ENCODE data around the gene GGTA1.

GGTA1 gene

GRCh38 chr9:121454972-121455371 lies 44.7 kb downstream of the GGTA1 start:
- H3K36me3 ChIP-seq (ENCODE audit: control insufficient read depth in 1 of 2, insufficient read depth in 2 of 2, low read depth in 1 of 2, low read length in 2 of 2): no peaks in the 10 kb centered on the region
- H3K4me3 ChIP-seq (ENCODE audit: insufficient read depth in 1 of 2, low read depth in 1 of 2, low read length in 2 of 2): no peak overlapping the region
- H3K4me2 ChIP-seq (ENCODE audit: low read length, poor library complexity, severe bottlenecking): no peak overlapping the region
- no peak overlapping the region for H3K23ac ChIP-seq (ENCODE audit: low read length in 2 of 2)
- H2BK5ac ChIP-seq (ENCODE audit: low read depth, low read length, poor library complexity, severe bottlenecking): no peak overlapping the region
- H4K91ac ChIP-seq (ENCODE audit: low read length): no peak overlapping the region
- no peak overlapping the region for H2BK120ac ChIP-seq (ENCODE audit: low read depth, low read length)
- H4K8ac ChIP-seq (ENCODE audit: low read length): no peak overlapping the region
- no peak overlapping the region for H3K27ac ChIP-seq (ENCODE audit: low read length, poor library complexity, severe bottlenecking)
- H3K79me1 ChIP-seq (replicated peaks; ENCODE audit: low read length, poor library complexity, severe bottlenecking): no peaks in the 10 kb centered on the region
- 90% methylated on average over 1 of the region's 3 CpGs for WGBS
- no peak overlapping the region for H3K9ac ChIP-seq (ENCODE audit: low read length)
- no peak overlapping the region for H3K14ac ChIP-seq (ENCODE audit: low read length in 2 of 2)
- no peak overlapping the region for H2BK15ac ChIP-seq (ENCODE audit: low read depth, poor library complexity, severe bottlenecking)
- H3K18ac ChIP-seq (ENCODE audit: low read depth in 1 of 2, low read length in 2 of 2): no peak overlapping the region
- H2BK12ac ChIP-seq (ENCODE audit: low read length in 2 of 2): no peak overlapping the region
- no peak overlapping the region for H2AFZ ChIP-seq (ENCODE audit: low read depth, low read length)
- H3K27me3 ChIP-seq (ENCODE audit: control insufficient read depth in 1 of 2, insufficient read depth in 1 of 2, low read length in 2 of 2): peaks cover 58 to 83% of the 10 kb centered on the region in 2 experiments
- no peaks in the 10 kb centered on the region for H3K4me1 ChIP-seq (ENCODE audit: control insufficient read depth, insufficient read depth, low read depth, low read length)
- H3K4ac ChIP-seq (ENCODE audit: low read depth in 1 of 2, low read length in 2 of 2): no peak overlapping the region
- no peak overlapping the region for H2AK5ac ChIP-seq (ENCODE audit: low read length, severe bottlenecking)
- DNase-seq: no peak
- no peaks in the 10 kb centered on the region for H3K9me3 ChIP-seq (ENCODE audit: control insufficient read depth, low read length)

DNA sequence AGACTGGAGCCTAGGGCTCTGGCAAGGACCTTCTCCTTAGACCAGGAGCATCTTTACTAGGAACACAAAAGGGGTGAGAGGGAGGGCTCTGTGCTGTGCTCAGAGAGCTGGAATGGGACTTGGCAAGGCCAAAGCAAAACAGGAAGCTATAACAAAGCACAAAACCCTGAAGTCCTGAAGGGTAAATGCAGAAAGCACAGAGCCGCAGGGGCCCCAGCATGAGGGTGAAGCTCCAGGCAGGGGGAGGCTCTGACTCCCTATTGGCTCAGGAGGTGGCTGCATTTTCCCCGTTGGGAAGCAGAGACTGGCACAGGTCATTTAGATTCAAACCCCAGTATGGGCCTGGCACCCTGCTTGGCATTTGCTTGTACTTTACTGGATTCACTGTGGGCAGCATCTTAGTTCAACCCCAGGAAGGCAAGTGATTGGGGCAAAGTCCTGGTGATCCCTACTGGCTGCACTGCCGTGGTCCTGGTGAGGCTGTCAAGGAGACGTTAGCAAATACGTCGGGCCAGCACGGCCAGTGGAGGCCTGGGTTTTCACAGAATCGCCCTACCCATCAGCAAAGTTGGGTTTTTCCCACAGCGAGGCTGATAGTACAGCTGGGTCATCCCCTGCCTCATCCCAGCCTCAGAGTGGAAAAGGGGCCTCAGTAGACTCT lies 46.3 kb downstream of the GGTA1 start:
- Histone ChIP-seq H2BK5ac (ENCODE audit: low read depth, low read length, poor library complexity, severe bottlenecking) (no peak overlapping the region), H3K9me3 (ENCODE audit: control insufficient read depth, low read length) (no peaks in the 10 kb centered on the region), H3K23ac (ENCODE audit: low read length in 2 of 2) (no peak overlapping the region), H3K27me3 (ENCODE audit: control insufficient read depth in 1 of 2, insufficient read depth in 1 of 2, low read length in 2 of 2) (peaks cover 44 to 83% of the 10 kb centered on the region in 2 experiments), H2BK120ac (ENCODE audit: low read depth, low read length) (no peak overlapping the region), H3K4ac (ENCODE audit: low read depth in 1 of 2, low read length in 2 of 2) (no peak overlapping the region), H2AFZ (ENCODE audit: low read depth, low read length) (no peak overlapping the region), H3K4me1 (ENCODE audit: control insufficient read depth, insufficient read depth, low read depth, low read length) (no peaks in the 10 kb centered on the region), H3K27ac (ENCODE audit: low read length, poor library complexity, severe bottlenecking) (no peak overlapping the region), H3K4me2 (ENCODE audit: low read length, poor library complexity, severe bottlenecking) (no peak overlapping the region), H3K4me3 (ENCODE audit: insufficient read depth in 1 of 2, low read depth in 1 of 2, low read length in 2 of 2) (no peak overlapping the region), H3K36me3 (ENCODE audit: control insufficient read depth in 1 of 2, insufficient read depth in 2 of 2, low read depth in 1 of 2, low read length in 2 of 2) (no peaks in the 10 kb centered on the region), H3K9ac (ENCODE audit: low read length) (no peak overlapping the region), H4K8ac (ENCODE audit: low read length) (no peak overlapping the region), H3K18ac (ENCODE audit: low read depth in 1 of 2, low read length in 2 of 2) (no peak overlapping the region), H2BK15ac (ENCODE audit: low read depth, poor library complexity, severe bottlenecking) (no peak overlapping the region), H2BK12ac (ENCODE audit: low read length in 2 of 2) (no peak overlapping the region), H4K91ac (ENCODE audit: low read length) (no peak overlapping the region), H3K14ac (ENCODE audit: low read length in 2 of 2) (no peak overlapping the region), H2AK5ac (ENCODE audit: low read length, severe bottlenecking) (no peak overlapping the region), H3K79me1 (replicated peaks; ENCODE audit: low read length, poor library complexity, severe bottlenecking) (no peaks in the 10 kb centered on the region)
- 76% methylated on average over 9 of the region's 9 CpGs for WGBS
- DNase-seq: no peak

DNA sequence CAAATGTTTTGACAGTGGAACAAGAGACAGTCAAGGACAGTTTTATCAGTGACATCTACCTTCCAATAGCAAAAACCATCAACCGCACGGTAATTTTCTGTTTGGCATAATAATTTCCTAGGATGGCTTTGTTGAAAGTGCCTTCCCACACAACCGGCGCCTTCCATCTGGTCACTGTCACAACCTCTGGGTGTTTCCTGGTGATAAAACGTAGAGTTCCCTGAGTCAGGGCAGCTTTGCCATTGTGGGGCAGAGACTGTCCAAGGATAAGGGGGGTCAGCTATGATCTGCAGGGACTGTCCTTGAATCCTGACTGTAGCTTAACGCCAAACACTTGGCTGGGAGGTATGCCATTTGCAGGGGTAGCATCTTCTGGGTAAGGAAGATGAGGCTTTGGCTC lies 47.6 kb downstream of the GGTA1 start:
- Histone ChIP-seq H3K23ac (ENCODE audit: low read length in 2 of 2) (no peak overlapping the region), H2BK120ac (ENCODE audit: low read depth, low read length) (no peak overlapping the region)
- DNase-seq: no peak

DNA sequence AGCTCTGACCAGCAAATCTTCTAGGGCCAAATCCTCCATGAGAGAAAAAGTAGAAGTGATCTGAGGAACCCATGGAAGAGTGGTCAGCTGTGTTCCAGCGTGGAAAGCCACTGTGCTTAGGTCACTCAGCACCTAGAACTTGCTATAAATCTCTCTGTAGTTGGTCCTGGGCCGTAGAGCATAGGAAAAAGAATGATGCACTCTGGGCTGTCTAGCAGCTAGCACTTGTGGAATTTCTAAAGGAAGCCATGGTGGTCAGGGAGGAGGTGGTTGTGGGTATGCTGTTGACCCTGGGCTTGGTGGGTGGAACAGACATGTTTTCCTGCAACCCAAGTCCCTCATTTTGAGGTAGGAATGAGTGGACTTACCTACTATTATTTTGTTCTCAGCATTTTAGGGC lies 48.1 kb downstream of the GGTA1 start:
- Histone ChIP-seq H3K79me1 (replicated peaks; ENCODE audit: low read length, poor library complexity, severe bottlenecking) (no peaks in the 10 kb centered on the region), H4K91ac (ENCODE audit: low read length) (no peak overlapping the region), H3K9me3 (ENCODE audit: control insufficient read depth, low read length) (no peaks in the 10 kb centered on the region), H3K18ac (ENCODE audit: low read depth in 1 of 2, low read length in 2 of 2) (no peak overlapping the region), H2BK120ac (ENCODE audit: low read depth, low read length) (no peak overlapping the region), H2AFZ (ENCODE audit: low read depth, low read length) (no peak overlapping the region), H3K27ac (ENCODE audit: low read length, poor library complexity, severe bottlenecking) (no peak overlapping the region), H3K27me3 (ENCODE audit: control insufficient read depth in 1 of 2, insufficient read depth in 1 of 2, low read length in 2 of 2) (peaks cover 44 to 74% of the 10 kb centered on the region in 2 experiments), H3K4me3 (ENCODE audit: insufficient read depth in 1 of 2, low read depth in 1 of 2, low read length in 2 of 2) (no peak overlapping the region), H3K36me3 (ENCODE audit: control insufficient read depth in 1 of 2, insufficient read depth in 2 of 2, low read depth in 1 of 2, low read length in 2 of 2) (no peaks in the 10 kb centered on the region), H3K4me2 (ENCODE audit: low read length, poor library complexity, severe bottlenecking) (no peak overlapping the region), H2BK5ac (ENCODE audit: low read depth, low read length, poor library complexity, severe bottlenecking) (peak overlapping the region; percentile 6), H3K4ac (ENCODE audit: low read depth in 1 of 2, low read length in 2 of 2) (no peak overlapping the region), H3K14ac (ENCODE audit: low read length in 2 of 2) (no peak overlapping the region), H2AK5ac (ENCODE audit: low read length, severe bottlenecking) (no peak overlapping the region), H2BK12ac (ENCODE audit: low read length in 2 of 2) (no peak overlapping the region), H2BK15ac (ENCODE audit: low read depth, poor library complexity, severe bottlenecking) (no peak overlapping the region), H3K23ac (ENCODE audit: low read length in 2 of 2) (no peak overlapping the region), H3K4me1 (ENCODE audit: control insufficient read depth, insufficient read depth, low read depth, low read length) (peaks cover 3% of the 10 kb centered on the region), H3K9ac (ENCODE audit: low read length) (no peak overlapping the region), H4K8ac (ENCODE audit: low read length) (no peak overlapping the region)
- 56% methylated on average over 2 of the region's 2 CpGs for WGBS
- no peak for DNase-seq

More for the DNA sequence above, 47.6 kb downstream of the GGTA1 start:
- no peak overlapping the region for H3K4me3 ChIP-seq (ENCODE audit: insufficient read depth in 1 of 2, low read depth in 1 of 2, low read length in 2 of 2)
- H3K9me3 ChIP-seq (ENCODE audit: control insufficient read depth, low read length): no peaks in the 10 kb centered on the region
- no peak overlapping the region for H4K8ac ChIP-seq (ENCODE audit: low read length)
- H3K18ac ChIP-seq (ENCODE audit: low read depth in 1 of 2, low read length in 2 of 2): no peak overlapping the region
- H3K27me3 ChIP-seq (ENCODE audit: control insufficient read depth in 1 of 2, insufficient read depth in 1 of 2, low read length in 2 of 2): peaks cover 44 to 77% of the 10 kb centered on the region in 2 experiments
- H3K79me1 ChIP-seq (replicated peaks; ENCODE audit: low read length, poor library complexity, severe bottlenecking): no peaks in the 10 kb centered on the region
- no peak overlapping the region for H3K9ac ChIP-seq (ENCODE audit: low read length)
- WGBS: 83% methylated on average over 6 of the region's 6 CpGs
- H2AK5ac ChIP-seq (ENCODE audit: low read length, severe bottlenecking): no peak overlapping the region
- H4K91ac ChIP-seq (ENCODE audit: low read length): no peak overlapping the region
- H3K4me2 ChIP-seq (ENCODE audit: low read length, poor library complexity, severe bottlenecking): no peak overlapping the region
- no peak overlapping the region for H2BK12ac ChIP-seq (ENCODE audit: low read length in 2 of 2)
- peaks cover 2% of the 10 kb centered on the region for H3K4me1 ChIP-seq (ENCODE audit: control insufficient read depth, insufficient read depth, low read depth, low read length)
- H2BK5ac ChIP-seq (ENCODE audit: low read depth, low read length, poor library complexity, severe bottlenecking): no peak overlapping the region
- H3K4ac ChIP-seq (ENCODE audit: low read depth in 1 of 2, low read length in 2 of 2): no peak overlapping the region
- H2BK15ac ChIP-seq (ENCODE audit: low read depth, poor library complexity, severe bottlenecking): no peak overlapping the region
- no peak overlapping the region for H3K14ac ChIP-seq (ENCODE audit: low read length in 2 of 2)
- no peak overlapping the region for H3K27ac ChIP-seq (ENCODE audit: low read length, poor library complexity, severe bottlenecking)
- H3K36me3 ChIP-seq (ENCODE audit: control insufficient read depth in 1 of 2, insufficient read depth in 2 of 2, low read depth in 1 of 2, low read length in 2 of 2): no peaks in the 10 kb centered on the region
- no peak overlapping the region for H2AFZ ChIP-seq (ENCODE audit: low read depth, low read length)

Data from mesenchymal stem cell (in vitro differentiated cells and primary cell).